Measurements from ENCODE around the gene DENND6A.

- TF ChIP-seq CTCF (conservative IDR thresholded peaks at IDR 0.05; ENCODE audit: low read length) (no peak), EZH2phosphoT487 (IDR thresholded peaks at IDR 0.05; ENCODE audit: borderline replicate concordance, low read depth, low read length) (no peak)
Measured at GRCh38 chr3:57577801-57578200, 115.1 kb downstream of the DENND6A start.

Measured in OCI-LY7 (cell line).